ENCODE data around the gene GPR12.

GPR12 gene

GRCh38 chr13:26758496-26759157 lies 2.0 kb downstream of the GPR12 start:
- POLR2A ChIA-PET: no interaction called here
- H3K4me3 ChIP-seq (ENCODE audit: low read depth, low read length): no peak overlapping the region
- H3K9me3 ChIP-seq (ENCODE audit: control insufficient read depth, insufficient read depth, low read depth, low read length): no peaks in the 10 kb centered on the region
- no peak for TF ChIP-seq TSHZ1 (tag by site-specific recombination; IDR thresholded peaks at IDR 0.05; ENCODE audit: borderline replicate concordance)
- TF ChIP-seq GLI2 (tag by site-specific recombination; IDR thresholded peaks at IDR 0.05; ENCODE audit: borderline replicate concordance, low read depth): no peak
- TF ChIP-seq PRDM10 (tag by site-specific recombination; IDR thresholded peaks at IDR 0.05): no peak
- no peak for TF ChIP-seq ZBTB7A (tag by site-specific recombination; IDR thresholded peaks at IDR 0.05; ENCODE audit: low read depth)
- TF ChIP-seq CTCF (tag by site-specific recombination; IDR thresholded peaks at IDR 0.05): no peak
- TF ChIP-seq ZNF561 (tag by site-specific recombination; IDR thresholded peaks at IDR 0.05; ENCODE audit: borderline replicate concordance): no peak
- no peak for TF ChIP-seq ZNF585B (tag by site-specific recombination; IDR thresholded peaks at IDR 0.05)
- CTCF ChIA-PET: interaction anchor here (0.7 kb wide), 2 partner anchors 13 to 19 kb away, joined by 3 read pairs; no protein-coding TSS in a partner anchor
- H3K36me3 ChIP-seq (ENCODE audit: control insufficient read depth in 2 of 2, insufficient read depth in 1 of 2, low read length in 2 of 2): no peaks in the 10 kb centered on the region
- H3K4me1 ChIP-seq (ENCODE audit: control insufficient read depth, insufficient read depth, low read length): no peaks in the 10 kb centered on the region
- H3K27ac ChIP-seq (ENCODE audit: extremely low read depth, low read depth, low read length): no peak overlapping the region

- ChIA-PET CTCF (no interaction called here), POLR2A (no interaction called here)
- Histone ChIP-seq H3K27ac (ENCODE audit: extremely low read depth, low read depth, low read length) (no peak overlapping the region), H3K9me3 (ENCODE audit: control insufficient read depth, insufficient read depth, low read depth, low read length) (no peaks in the 10 kb centered on the region), H3K36me3 (ENCODE audit: control insufficient read depth in 2 of 2, insufficient read depth in 1 of 2, low read length in 2 of 2) (no peaks in the 10 kb centered on the region), H3K4me1 (ENCODE audit: control insufficient read depth, insufficient read depth, low read length) (no peaks in the 10 kb centered on the region), H3K4me3 (ENCODE audit: low read depth, low read length) (no peak overlapping the region)
- TF ChIP-seq ZNF433 (tag by site-specific recombination; IDR thresholded peaks at IDR 0.05; ENCODE audit: low read depth) (no peak), ZNF114 (tag by site-specific recombination; IDR thresholded peaks at IDR 0.05) (no peak), KLF17 (tag by site-specific recombination; IDR thresholded peaks at IDR 0.05) (no peak), ZNF664 (tag by site-specific recombination; IDR thresholded peaks at IDR 0.05) (no peak), ZBTB49 (tag by site-specific recombination; IDR thresholded peaks at IDR 0.05; ENCODE audit: low read depth) (no peak), ZXDB (tag by site-specific recombination; IDR thresholded peaks at IDR 0.05) (no peak), ZNF670 (tag by site-specific recombination; IDR thresholded peaks at IDR 0.05; ENCODE audit: low read depth) (no peak), ZNF133 (tag by site-specific recombination; IDR thresholded peaks at IDR 0.05) (no peak), ZNF449 (tag by site-specific recombination; IDR thresholded peaks at IDR 0.05) (no peak), ZNF549 (tag by site-specific recombination; IDR thresholded peaks at IDR 0.05) (no peak), ZNF529 (tag by site-specific recombination; IDR thresholded peaks at IDR 0.05; ENCODE audit: insufficient replicate concordance) (no peak), ZNF560 (tag by site-specific recombination; IDR thresholded peaks at IDR 0.05; ENCODE audit: borderline replicate concordance) (no peak), ZNF223 (tag by site-specific recombination; IDR thresholded peaks at IDR 0.05) (no peak)
Observed at GRCh38 chr13:26756961-26757360, 3.6 kb downstream of the GPR12 start.

All from HEK293 (cell line).